ENCODE results near the gene ITGA3.

The ITGA3 gene

GRCh38 chr17:50055426-50056216 lies at the start of gene ITGA3:
ITGA3 (plus strand) TSS chr17:50056110; CDS start chr17:50056440, 330 bp downstream.
- DNase-seq = peak; percentile 67 to 94
- Histone ChIP-seq H3K4me3 (peak within 1 kb of the TSS; percentile 88 to 95), H3K27me3 (no peaks in the 10 kb centered on the region), H3K36me3 (no peaks in the 10 kb centered on the region), H3K4me1 (peaks cover 0 to 72% (median 51%) of the 10 kb centered on the region in 4 donors), H3K9me3 (no peaks in the 10 kb centered on the region), H3K27ac (peak within 1 kb of the TSS; percentile 97 to 99)
- intact Hi-C loops (cut with DNase I; ENCODE audit: low total_unique reads) = loop anchor here (2.0 kb wide), 1 partner anchor 21 kb away; no protein-coding TSS in a partner anchor
- no peak for TF ChIP-seq CTCF (IDR thresholded peaks at IDR 0.05)

- intact Hi-C loops (cut with DNase I; ENCODE audit: low total_unique reads) = no loop called here
- TF ChIP-seq CTCF (IDR thresholded peaks at IDR 0.05) = no peak
- Histone ChIP-seq H3K27ac (no peak overlapping the region), H3K4me3 (no peak overlapping the region), H3K4me1 (no peaks in the 10 kb centered on the region), H3K36me3 (no peaks in the 10 kb centered on the region), H3K27me3 (peaks cover 0 to 15% of the 10 kb centered on the region in 2 donors), H3K9me3 (peaks cover 0 to 38% (median 21%) of the 10 kb centered on the region in 3 donors)
- DNase-seq = no peak
These were observed 46.6 kb upstream of the ITGA3 start for GRCh38 chr17:50009282-50009681.

GRCh38 chr17:50013079-50013478 lies 42.8 kb upstream of the ITGA3 start:
- peaks cover 0 to 9% of the 10 kb centered on the region in 2 donors for H3K27me3 ChIP-seq
- DNase-seq = no peak
- no peak for TF ChIP-seq CTCF (IDR thresholded peaks at IDR 0.05)
- H3K27ac ChIP-seq = no peak overlapping the region
- no peak overlapping the region for H3K4me3 ChIP-seq
- no peaks in the 10 kb centered on the region for H3K36me3 ChIP-seq
- no peaks in the 10 kb centered on the region for H3K4me1 ChIP-seq
- intact Hi-C loops (cut with DNase I; ENCODE audit: low total_unique reads) = no loop called here
- H3K9me3 ChIP-seq = peaks cover 0 to 44% (median 21%) of the 10 kb centered on the region in 3 donors

- DNase-seq = no peak
- intact Hi-C loops (cut with DNase I; ENCODE audit: low total_unique reads) = no loop called here
- Histone ChIP-seq H3K27ac (no peak overlapping the region), H3K9me3 (peaks cover 0 to 32% (median 11%) of the 10 kb centered on the region in 3 donors), H3K27me3 (peaks cover 0 to 9% of the 10 kb centered on the region in 2 donors), H3K4me1 (no peaks in the 10 kb centered on the region), H3K36me3 (no peaks in the 10 kb centered on the region), H3K4me3 (no peak overlapping the region)
- TF ChIP-seq CTCF (IDR thresholded peaks at IDR 0.05) = no peak
These were observed 41.3 kb upstream of the ITGA3 start for GRCh38 chr17:50014471-50015088.

GRCh38 chr17:50015146-50015545 lies 40.8 kb upstream of the ITGA3 start:
- H3K9me3 ChIP-seq = peaks cover 0 to 27% (median 9%) of the 10 kb centered on the region in 3 donors
- no peaks in the 10 kb centered on the region for H3K4me1 ChIP-seq
- DNase-seq = no peak
- peaks cover 0 to 9% of the 10 kb centered on the region in 2 donors for H3K27me3 ChIP-seq
- TF ChIP-seq CTCF (IDR thresholded peaks at IDR 0.05) = no peak
- no peak overlapping the region for H3K27ac ChIP-seq
- no peaks in the 10 kb centered on the region for H3K36me3 ChIP-seq
- intact Hi-C loops (cut with DNase I; ENCODE audit: low total_unique reads) = no loop called here
- no peak overlapping the region for H3K4me3 ChIP-seq

Data from tibial artery (tissue), 4 donors.